Posterior cingulate gyrus (tissue), 11 donors: Measurements from ENCODE around the gene EXOC7.
"Not testable (repeated sequence)": the region's sequence is repeated elsewhere in the genome, so short reads cannot be mapped to it uniquely, and the experiment has no call there.

Experiments
- DNase-seq, 10 donors: peaks; one replicate each; pipeline versions ENCODE4 v3.0.0 to v3.0.0-alpha.2; 2020 to 2021; ENCODE audit warnings: mixed read lengths in 3 of 10
- intact Hi-C: fragments of 100-400 bp; cut with DNase I; formaldehyde crosslinking; loops from one replicate; pipeline ENCODE4 v1.15.1; 2023

The EXOC7 gene

DNA sequence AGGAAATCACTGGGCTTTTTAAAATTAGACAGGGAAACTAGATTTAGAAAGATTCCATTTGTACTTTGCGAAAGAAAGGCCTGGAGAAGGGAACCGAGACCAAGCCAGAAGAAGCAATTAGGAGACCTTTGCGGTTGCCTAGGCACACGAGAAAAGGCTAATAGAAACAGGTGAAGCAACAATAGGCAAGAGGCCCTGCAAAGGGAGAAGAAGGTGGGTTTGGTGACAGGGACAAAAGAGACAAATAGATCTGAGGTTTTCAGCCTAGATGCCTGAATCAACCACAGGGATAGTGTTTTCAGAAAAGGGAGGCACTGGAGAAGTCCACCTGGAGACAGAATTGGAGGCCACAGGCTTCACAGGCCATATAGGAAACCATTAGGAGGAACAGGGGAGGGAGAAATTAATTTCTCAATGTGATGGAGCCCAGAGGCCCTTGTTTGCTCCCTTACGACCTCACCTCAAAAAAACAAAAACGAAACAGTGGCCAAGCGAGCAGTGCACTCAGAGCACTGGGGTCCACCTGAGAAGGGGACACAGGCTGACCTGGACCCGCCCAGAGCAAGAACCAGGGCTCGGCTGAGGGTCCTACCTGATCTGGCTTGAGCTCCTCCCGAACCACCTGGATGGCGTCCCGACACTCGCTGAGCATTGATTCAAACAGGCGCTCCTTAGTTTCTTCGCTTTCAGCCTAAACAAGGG lies 53.6 kb downstream of the EXOC7 start:
- DNase-seq, result no peak
- intact Hi-C loops, result no loop called here

DNA sequence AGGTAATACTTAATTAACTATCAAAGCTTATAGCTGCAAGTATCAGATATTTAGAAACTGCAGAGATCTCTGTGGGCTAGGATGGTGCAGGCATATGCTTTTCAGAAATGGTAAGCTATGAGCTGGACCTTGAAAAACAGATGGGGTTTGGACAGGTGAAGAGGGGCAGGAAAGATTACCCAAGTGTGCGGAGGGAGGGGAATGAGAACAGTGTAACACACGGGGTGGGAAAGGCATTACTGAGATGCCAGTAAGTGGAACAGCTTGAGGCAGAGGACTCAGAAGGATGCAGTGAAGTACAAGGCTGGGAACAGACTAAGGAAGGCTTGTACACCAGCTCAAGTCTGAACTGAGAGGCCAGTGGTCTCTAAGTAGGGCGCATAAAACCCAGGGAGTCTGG lies 54.3 kb downstream of the EXOC7 start:
- DNase-seq, result no peak
- intact Hi-C loops, result no loop called here

DNA sequence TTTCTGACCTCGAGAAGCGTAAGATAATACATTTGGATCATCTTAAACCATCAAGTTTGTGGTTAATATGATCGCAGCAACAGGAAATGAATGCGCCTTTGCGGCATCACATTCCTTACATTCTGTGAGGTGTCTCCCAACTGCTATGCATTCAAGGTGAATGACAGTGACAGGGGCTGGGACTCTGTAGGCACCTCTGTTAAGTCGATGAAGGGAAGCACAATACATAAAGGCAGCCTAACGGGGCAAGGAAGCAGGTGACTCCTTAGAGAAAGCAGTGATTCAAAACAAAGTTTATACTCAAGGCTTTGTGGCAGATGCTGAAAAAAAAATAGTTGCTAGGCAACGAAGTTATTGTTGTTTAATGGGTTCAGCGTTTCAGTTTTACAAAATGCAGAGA lies 54.9 kb downstream of the EXOC7 start:
- no peak for DNase-seq
- intact Hi-C loops, result no loop called here

DNA sequence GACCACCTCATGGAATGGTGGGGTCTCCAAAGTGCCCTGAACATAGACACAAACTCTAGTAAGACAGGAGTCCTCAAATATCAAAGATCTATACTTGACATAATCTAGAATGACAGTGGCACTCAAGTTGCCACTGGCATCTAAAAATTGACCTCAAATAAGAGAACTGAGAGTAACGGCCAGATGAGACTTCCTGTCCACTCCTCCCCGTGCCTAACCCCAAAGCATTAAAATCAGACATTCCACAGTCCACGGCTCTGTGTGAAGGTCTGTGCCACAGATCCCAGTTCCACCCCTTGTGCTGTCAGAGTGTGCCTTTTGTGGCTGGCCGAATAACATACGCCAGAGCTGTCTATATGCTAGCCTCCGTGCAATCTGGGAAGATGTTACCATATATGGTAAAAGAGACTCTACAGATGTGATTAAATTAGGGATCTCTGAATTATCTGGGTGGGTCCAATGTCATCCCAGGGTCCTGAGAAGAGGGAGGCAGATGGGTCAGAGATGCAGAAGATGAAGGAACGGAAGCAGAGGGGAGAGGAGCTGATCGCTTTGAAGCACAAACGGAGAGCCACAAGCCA lies 55.5 kb downstream of the EXOC7 start:
- intact Hi-C loops, result no loop called here
- no peak for DNase-seq

DNA sequence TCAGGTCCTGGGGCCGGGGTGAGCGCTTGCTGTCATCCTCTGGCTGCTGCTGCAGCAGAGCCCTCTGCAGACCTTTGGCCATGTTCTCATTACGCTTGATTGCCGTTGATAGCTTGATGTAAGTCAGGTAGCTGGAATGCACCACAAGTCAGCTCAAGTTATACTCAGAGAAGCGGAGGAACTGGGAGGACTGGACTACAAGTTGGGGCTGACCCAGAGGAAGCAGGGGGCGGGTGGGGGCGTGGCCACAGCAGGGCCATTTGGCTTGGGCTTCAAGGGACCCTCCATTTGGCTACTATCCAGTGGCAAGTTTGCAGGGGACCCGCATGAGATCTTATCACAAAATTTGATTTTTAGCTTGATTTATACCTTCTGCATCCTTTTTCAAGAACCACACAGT lies 57.5 kb downstream of the EXOC7 start:
- no peak for DNase-seq
- intact Hi-C loops, result no loop called here

DNA sequence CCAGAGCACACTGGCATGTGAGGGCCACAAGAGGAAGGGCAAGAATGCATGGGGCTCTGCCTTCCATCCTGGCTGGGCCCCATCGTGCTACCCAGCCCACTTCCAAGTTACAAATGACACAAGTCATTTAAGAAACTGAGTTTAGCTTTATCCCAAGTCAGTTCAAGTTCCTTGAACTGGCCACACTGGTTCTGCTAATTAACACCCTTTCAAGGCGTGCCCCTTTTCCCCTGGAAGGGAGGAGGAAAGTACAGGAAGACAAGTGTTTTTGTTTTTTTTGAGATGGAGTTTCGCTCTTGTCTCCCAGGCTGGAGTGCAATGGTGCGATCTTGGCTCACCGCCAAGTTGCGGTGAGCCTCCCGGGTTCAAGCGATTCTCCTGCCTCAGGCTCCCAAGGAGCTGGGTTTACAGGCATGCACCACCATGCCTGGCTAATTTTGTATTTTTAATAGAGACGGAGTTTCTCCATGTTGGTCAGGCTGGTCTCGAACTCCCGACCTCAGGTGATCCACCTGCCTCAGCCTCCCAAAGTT lies 59.0 kb downstream of the EXOC7 start:
- intact Hi-C loops, result not testable (repeated sequence)
- peak in 1 of 10 donors; percentile 68 for DNase-seq

DNA sequence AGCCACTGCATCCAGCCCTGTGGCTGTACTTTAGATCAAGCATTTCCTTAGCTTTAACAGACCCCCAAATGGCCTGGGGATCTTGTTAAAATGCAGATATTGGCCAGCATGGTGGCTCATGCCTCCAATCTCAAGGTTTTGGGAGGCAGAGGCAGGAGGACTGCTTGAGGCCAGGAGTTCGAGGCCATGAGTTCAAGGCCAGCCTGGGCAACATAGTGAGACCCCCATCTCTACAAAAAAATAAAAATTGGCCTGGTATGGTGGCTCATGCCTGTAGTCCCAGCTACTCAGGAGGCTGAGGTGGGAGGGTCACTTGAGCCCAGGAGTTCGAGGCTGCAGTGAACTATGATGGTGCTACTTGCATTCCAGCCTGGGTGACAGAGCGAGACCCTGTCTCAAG lies 60.7 kb downstream of the EXOC7 start:
- not testable (repeated sequence) for DNase-seq

DNA sequence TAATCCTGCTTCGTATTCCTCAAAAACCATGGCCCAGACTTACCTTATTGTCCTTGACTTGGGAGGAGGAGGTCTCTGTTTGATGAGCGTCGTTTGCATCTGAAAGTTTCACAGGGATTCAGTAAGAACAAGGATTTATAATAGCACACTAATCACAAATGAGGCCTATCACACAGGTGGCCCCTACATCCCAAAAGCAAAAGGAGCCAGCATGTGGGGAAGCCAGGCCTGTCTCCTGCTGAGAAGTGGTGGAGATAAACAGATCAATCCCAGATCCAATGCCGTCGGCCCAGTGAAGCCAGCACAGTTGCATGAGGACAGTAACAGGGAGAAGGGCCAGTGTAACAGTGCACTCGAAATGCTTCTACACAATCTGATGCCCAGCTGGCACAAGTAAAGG lies 63.2 kb downstream of the EXOC7 start:
- peak in 1 of 10 donors; percentile 14 for DNase-seq
- intact Hi-C loops, result no loop called here

More for the DNA sequence above, 60.7 kb downstream of the EXOC7 start:
- intact Hi-C loops, result not testable (repeated sequence)

DNA sequence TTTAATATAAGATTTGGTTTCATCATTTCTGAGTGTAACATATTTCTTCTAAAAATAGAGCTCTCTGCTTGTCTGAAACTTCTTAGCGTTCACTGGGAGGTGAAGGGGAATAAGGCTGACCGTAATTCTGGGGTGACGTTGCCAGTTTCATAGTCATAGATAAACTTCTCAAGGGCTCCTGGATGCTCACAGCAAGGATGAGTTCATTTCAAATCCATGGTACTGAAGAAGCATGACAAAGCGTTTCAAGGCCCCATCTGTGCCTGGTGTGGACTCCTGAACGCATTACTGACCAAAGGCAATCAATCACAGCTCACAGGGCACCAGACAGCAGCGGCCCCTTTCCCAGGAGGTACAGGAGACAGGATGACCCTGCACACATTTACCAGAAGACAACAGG lies 64.5 kb downstream of the EXOC7 start:
- DNase-seq, result no peak
- intact Hi-C loops, result no loop called here

DNA sequence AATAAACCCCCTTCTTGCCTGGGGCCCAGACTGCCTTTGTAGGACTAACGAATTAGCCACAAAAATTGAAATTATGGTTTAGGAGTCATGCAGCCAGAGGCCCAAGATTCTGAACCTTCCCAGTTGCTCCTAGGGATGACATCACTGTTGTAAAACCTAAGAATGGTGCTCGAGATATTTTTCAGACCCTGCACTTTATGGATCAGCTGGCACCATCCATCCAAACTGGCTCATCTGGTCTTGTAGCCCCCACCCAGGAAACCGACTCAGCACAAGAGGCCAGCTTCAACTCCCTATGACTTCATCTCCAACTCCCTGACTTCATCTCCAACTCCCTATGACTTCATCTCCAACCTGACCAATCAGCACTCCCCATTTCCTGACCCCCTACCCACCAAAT lies 65.5 kb downstream of the EXOC7 start:
- no peak for DNase-seq
- intact Hi-C loops, result no loop called here

DNA sequence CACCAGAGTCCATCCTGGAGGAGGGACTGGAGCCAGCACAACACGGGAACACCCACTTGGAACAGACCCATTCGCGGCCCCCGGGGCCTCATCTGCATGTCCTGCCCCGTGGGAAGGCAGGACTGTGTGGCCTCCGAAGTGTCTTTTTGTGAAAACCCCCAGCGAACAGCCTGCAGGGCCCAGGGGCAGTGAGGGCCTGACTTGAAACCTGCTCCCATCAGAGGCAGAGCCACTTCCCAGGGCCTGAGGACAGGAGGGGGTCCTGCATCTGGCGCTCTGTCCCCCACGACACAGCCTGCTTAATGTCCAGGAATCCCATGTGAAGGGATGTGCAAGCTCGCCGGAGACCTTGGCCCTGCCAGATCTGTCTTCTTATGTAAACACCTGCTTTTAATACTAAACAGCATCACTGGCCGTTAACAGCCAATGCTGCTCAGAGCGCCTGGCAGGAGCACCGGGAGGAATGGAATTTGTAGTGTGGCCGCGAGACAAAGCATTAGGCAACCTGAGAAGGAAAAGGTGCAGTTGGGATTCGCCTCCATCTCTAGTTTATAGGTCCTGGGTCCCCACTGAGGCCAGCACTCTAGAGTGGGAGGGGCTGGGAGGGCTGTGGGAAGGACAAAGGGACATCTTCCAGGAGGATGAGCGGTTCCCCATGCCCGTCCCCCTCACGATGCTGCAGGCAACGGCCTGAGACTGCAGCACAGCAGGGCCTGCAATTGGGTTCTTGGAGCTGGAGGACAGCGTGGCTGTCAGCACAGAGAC lies 66.9 kb downstream of the EXOC7 start:
- DNase-seq, result peak in 2 of 10 donors; percentile 59 to 77
- intact Hi-C loops, result no loop called here

DNA sequence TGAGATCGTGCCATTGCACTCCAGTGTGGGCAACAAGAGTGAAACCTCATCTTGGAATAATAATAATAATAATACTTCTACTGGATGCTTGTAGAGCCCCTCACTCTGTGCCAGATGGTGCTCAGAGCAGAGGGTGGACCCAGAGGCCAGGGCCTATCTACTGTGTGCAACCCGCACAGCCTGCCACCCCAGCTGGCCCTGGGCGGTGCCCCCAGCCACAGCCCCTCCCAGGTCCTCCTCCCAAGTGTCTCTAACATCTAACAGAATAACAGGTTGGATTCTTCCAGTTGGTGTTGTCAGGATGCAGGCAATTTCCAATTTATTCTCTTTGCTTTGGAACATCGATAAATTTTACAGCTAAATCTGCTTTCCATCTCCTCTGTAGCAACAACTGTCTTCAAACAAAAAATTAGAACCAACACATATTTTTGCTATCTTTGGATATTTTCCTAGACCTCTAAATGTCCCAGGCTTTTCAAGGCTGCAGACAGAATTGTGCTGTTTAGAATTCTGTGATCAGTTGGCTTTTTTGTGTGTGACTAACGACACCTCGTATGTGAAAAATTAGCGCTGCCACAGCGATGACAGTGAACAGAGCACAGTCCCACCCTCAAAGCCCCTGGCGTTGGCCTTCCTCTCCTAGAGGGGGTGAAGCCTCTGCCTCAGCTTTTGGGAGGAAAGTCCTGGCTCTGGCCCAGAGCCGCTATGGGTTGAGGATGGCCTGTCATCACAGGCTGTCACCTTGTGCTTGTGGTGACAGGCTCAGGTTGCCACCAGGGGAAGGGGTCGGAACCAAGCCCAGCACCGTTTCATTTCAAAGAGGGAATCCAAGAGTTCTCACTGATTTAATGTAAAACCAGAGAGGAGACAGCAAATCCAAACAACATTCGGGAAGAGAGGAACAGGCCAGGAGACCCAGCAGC lies 68.9 kb downstream of the EXOC7 start:
- intact Hi-C loops, result no loop called here
- peak in 1 of 10 donors; percentile 31 for DNase-seq

DNA sequence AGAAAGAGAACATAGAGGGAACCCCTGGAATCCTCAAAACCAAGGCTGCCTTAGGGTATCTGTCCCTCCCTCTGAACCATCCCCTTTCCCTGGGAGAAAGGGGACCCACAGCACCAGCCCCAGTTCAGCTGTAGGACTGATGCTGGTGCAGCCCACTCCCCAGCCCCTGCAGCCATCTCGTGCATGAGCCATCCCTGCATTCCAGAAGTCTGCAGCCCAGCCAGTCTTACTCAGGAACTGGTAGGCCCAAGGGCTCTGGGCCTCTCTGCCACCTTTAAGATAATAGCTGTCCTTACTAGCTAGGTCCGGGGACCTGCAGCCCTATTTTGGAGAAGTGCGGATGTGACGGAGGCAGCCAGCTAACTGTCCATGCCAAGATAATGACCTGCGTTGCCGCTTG lies 70.4 kb downstream of the EXOC7 start:
- peak in 2 of 10 donors; percentile 27 to 53 for DNase-seq
- intact Hi-C loops, result no loop called here

DNA sequence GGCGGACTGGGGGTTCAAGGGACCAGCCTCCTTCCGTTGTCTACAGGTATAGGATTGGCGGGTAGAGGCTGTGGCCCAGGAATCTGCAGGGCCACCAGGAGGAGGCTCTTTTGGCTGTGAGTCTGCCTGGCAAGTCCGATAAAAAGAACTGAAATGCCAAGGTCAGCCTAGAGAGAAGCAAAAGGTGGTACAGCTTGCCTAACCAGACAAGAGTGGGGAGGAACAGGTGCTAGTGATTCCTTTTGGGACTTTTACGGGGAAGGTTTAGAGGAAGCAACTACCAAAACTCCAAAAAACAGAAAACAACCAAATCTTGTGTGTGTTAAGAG lies 70.8 kb downstream of the EXOC7 start:
- no peak for DNase-seq
- intact Hi-C loops, result no loop called here

DNA sequence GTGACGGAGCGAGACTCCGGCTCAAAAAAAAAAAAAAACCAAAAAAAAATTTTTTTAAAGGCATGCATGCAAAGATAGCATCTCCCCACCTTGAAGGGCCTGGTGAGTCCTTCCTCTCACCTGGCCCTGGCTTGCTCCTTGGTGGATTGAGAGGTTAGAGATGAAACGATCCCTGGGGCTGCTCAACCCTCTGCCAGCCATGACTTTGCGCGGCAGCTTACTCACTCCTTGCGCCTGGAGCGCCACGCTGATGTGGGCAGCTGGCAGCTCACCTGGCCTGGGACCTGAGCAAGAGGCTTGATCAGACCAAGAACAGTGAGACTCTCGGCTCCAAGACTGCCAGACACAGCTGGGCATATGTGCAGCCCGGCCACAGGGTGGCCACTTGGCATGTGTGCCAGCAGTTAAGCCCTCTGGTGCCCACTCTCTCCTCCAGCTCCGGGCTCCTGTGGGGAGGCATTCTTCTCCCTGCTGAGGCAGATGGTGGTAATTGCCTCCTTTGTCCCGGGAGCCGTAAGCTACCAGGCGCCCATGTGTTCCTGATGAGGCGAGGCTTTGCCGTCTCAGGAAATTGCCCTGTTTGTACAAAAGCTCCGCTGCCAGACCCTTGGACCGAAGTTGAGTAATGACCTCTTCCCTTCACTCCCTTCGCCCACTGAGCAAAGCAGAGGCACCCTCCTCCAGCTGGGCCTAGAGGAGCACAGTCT lies 71.4 kb downstream of the EXOC7 start:
- intact Hi-C loops, result no loop called here
- peak in 2 of 10 donors; percentile 64 to 85 for DNase-seq
